HUES6 (cell line): ENCODE data around the gene TCEA2.

Experiments
- H3K27ac ChIP-seq: 2 replicates; pipeline ENCODE4 v1.7.0; 2013; ENCODE audit warnings: low read depth, mild to moderate bottlenecking, low read length, inconsistent platforms
- H3K27me3 ChIP-seq: 2 replicates; pipeline ENCODE4 v1.6.1; 2013; ENCODE audit warnings: low read length; ENCODE audit not compliant: control insufficient read depth, insufficient read depth
- H3K36me3 ChIP-seq: 2 replicates; pipeline ENCODE4 v1.6.1; 2013; ENCODE audit warnings: low read length; ENCODE audit not compliant: control insufficient read depth, insufficient read depth
- H3K4me1 ChIP-seq: 2 replicates; pipeline ENCODE4 v1.6.1; 2013; ENCODE audit warnings: low read length; ENCODE audit not compliant: control insufficient read depth, insufficient read depth
- H3K4me3 ChIP-seq: 2 replicates; pipeline ENCODE4 v1.5.1; 2013; ENCODE audit warnings: low read depth, low read length
- H3K9ac ChIP-seq: one replicate; pipeline ENCODE4 v1.6.1; 2013; ENCODE audit warnings: mild to moderate bottlenecking, low read length
- H3K9me3 ChIP-seq: 2 replicates; pipeline ENCODE4 v1.6.1; 2013; ENCODE audit warnings: low read depth, low read length; ENCODE audit not compliant: control insufficient read depth, insufficient read depth

Gene TCEA2

GRCh38 chr20:64110411-64111068 lies 47.5 kb downstream of the TCEA2 start:
- Histone ChIP-seq H3K27me3 (peaks cover 4% of the 10 kb centered on the region; the same call in 1 of the 2 replicates), H3K9me3 (no peaks in the 10 kb centered on the region), H3K9ac (no peak overlapping the region), H3K36me3 (no peaks in the 10 kb centered on the region), H3K4me1 (peaks cover 4% of the 10 kb centered on the region; the same call in 1 of the 2 replicates), H3K4me3 (no peak overlapping the region), H3K27ac (no peak overlapping the region)

- H3K27ac ChIP-seq, result no peak overlapping the region
- H3K36me3 ChIP-seq, result no peaks in the 10 kb centered on the region
- no peak overlapping the region for H3K9ac ChIP-seq
- no peak overlapping the region for H3K4me3 ChIP-seq
- no peaks in the 10 kb centered on the region; the same call in 1 of the 2 replicates for H3K27me3 ChIP-seq
- H3K4me1 ChIP-seq, result peaks cover 4% of the 10 kb centered on the region; the same call in 1 of the 2 replicates
- H3K9me3 ChIP-seq, result no peaks in the 10 kb centered on the region
Observed at GRCh38 chr20:64111841-64112641, 49.0 kb downstream of the TCEA2 start.

- no peak overlapping the region for H3K4me3 ChIP-seq
- no peak overlapping the region for H3K27ac ChIP-seq
- no peaks in the 10 kb centered on the region; the same call in 1 of the 2 replicates for H3K27me3 ChIP-seq
- peaks cover under 1% of the 10 kb centered on the region; the same call in 1 of the 2 replicates for H3K4me1 ChIP-seq
- H3K9ac ChIP-seq, result no peak overlapping the region
- H3K36me3 ChIP-seq, result no peaks in the 10 kb centered on the region
- no peaks in the 10 kb centered on the region for H3K9me3 ChIP-seq
Observed at GRCh38 chr20:64112691-64113443, 49.9 kb downstream of the TCEA2 start.

GRCh38 chr20:64113444-64113775 lies 50.4 kb downstream of the TCEA2 start:
- no peaks in the 10 kb centered on the region for H3K4me1 ChIP-seq
- no peaks in the 10 kb centered on the region for H3K36me3 ChIP-seq
- H3K27ac ChIP-seq, result no peak overlapping the region
- H3K9me3 ChIP-seq, result no peaks in the 10 kb centered on the region
- no peak overlapping the region for H3K9ac ChIP-seq
- H3K27me3 ChIP-seq, result no peaks in the 10 kb centered on the region; the same call in 1 of the 2 replicates
- no peak overlapping the region for H3K4me3 ChIP-seq

DNA sequence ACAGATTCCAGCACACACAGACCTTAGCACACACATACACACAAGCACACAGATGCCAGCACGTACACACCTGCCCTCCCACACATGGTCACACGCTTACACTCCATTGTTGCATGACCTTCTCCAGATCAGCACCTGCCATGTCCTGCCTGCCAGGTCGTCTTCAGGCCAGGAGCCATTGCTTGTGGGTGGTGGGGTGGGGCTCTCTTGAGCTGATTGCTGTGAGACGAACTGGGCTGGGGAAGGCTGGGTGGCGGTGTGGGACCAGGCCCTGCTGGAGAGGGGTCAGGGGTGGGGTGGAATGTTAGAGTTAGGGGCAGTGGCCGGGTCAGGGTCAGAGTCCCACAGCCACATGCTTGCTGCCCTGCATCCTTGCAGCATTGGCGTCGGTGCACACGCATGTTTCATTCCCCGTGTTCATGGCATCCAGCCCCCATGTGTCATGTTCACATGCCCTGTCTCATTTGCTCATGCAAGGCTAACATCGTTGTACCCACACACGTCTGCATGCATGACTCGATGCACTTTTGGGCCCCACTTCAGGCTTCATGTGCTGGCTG lies 50.9 kb downstream of the TCEA2 start:
- Histone ChIP-seq H3K36me3 (no peaks in the 10 kb centered on the region), H3K27ac (no peak overlapping the region), H3K9ac (no peak overlapping the region), H3K27me3 (no peaks in the 10 kb centered on the region; the same call in 1 of the 2 replicates), H3K4me1 (no peaks in the 10 kb centered on the region), H3K4me3 (no peak overlapping the region), H3K9me3 (no peaks in the 10 kb centered on the region)

DNA sequence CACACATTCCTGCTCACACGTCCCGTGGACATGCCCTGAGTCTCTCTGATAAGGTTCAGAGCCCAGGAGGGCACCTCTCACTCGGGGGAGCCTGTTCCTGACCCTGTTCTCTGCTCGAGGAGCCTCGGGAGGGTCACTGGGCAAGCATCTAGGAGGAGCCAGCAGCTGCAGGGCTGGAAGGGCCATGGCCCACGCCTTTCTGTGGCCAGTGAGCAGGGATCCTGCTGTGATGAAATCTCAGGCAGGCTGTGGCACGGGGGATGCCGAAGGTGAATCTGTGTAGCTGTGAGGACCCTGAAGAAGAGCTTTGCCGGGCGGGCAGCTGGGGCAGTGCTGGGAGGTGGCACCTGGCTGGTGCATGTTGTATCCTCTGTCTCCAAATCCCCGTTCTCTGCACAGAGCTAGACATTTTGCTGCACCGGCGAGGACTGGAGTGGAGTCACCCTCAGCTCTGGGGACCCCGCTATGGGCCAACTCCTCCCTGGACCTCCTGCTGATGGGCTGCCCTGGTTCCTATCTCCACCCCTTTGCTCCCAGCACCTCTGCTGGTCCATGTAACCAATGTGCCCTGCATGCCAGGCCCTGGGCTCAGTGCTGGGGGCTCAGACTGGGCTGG lies 51.5 kb downstream of the TCEA2 start:
- no peaks in the 10 kb centered on the region; the same call in 1 of the 2 replicates for H3K27me3 ChIP-seq
- no peak overlapping the region for H3K27ac ChIP-seq
- no peak overlapping the region for H3K9ac ChIP-seq

GRCh38 chr20:64115171-64115911 lies 52.3 kb downstream of the TCEA2 start:
- H3K27me3 ChIP-seq, result no peaks in the 10 kb centered on the region; the same call in 1 of the 2 replicates
- no peaks in the 10 kb centered on the region for H3K9me3 ChIP-seq
- no peak overlapping the region for H3K9ac ChIP-seq
- no peaks in the 10 kb centered on the region for H3K36me3 ChIP-seq
- peaks cover 3% of the 10 kb centered on the region; the same call in 1 of the 2 replicates for H3K4me1 ChIP-seq
- no peak overlapping the region for H3K27ac ChIP-seq
- no peak overlapping the region for H3K4me3 ChIP-seq

More for the DNA sequence above, 51.5 kb downstream of the TCEA2 start:
- no peak overlapping the region for H3K4me3 ChIP-seq
- no peaks in the 10 kb centered on the region for H3K36me3 ChIP-seq
- no peaks in the 10 kb centered on the region for H3K4me1 ChIP-seq
- H3K9me3 ChIP-seq, result no peaks in the 10 kb centered on the region

- H3K9ac ChIP-seq, result no peak overlapping the region
Observed at GRCh38 chr20:64116016-64116415, 53.0 kb downstream of the TCEA2 start.

GRCh38 chr20:64116541-64117431 lies 53.8 kb downstream of the TCEA2 start:
- Histone ChIP-seq H3K27me3 (no peaks in the 10 kb centered on the region; the same call in 1 of the 2 replicates), H3K4me3 (no peak overlapping the region), H3K9me3 (no peaks in the 10 kb centered on the region), H3K36me3 (no peaks in the 10 kb centered on the region), H3K4me1 (peaks cover 3% of the 10 kb centered on the region; the same call in 1 of the 2 replicates), H3K9ac (no peak overlapping the region), H3K27ac (no peak overlapping the region)

More at GRCh38 chr20:64116016-64116415, 53.0 kb downstream of the TCEA2 start:
- Histone ChIP-seq H3K4me3 (no peak overlapping the region), H3K27ac (no peak overlapping the region), H3K36me3 (no peaks in the 10 kb centered on the region), H3K4me1 (peaks cover 3% of the 10 kb centered on the region; the same call in 1 of the 2 replicates), H3K27me3 (no peaks in the 10 kb centered on the region; the same call in 1 of the 2 replicates), H3K9me3 (no peaks in the 10 kb centered on the region)
